Measurements from ENCODE around the gene RCBTB2. TPM values are rescaled to one million over a fixed set of nuclear protein-coding genes. Genes with fewer than 3 reads are reported as not detected.
A peak's percentile ranks its signal among the peaks of the same experiment; 100 is the strongest.

The RCBTB2 gene
- total RNA-seq, 1 donor from 2014 or later: 38.4 TPM

GRCh38 chr13:48570216-48570828 is 37.4 kb upstream of the RCBTB2 start:
- peak overlapping the region; percentile 56 for H2AFZ ChIP-seq (replicated peaks)
- H3K4me2 ChIP-seq: no peak overlapping the region
- H3K27me3 ChIP-seq: no peaks in the 10 kb centered on the region
- no peak overlapping the region for H3K9ac ChIP-seq
- no peak overlapping the region for H3K27ac ChIP-seq
- no peaks in the 10 kb centered on the region for H3K36me3 Mint-ChIP-seq
- no peaks in the 10 kb centered on the region for H3K27me3 Mint-ChIP-seq (ENCODE audit: insufficient read depth, low read depth)
- H3K79me2 ChIP-seq (ENCODE audit: low read depth): no peaks in the 10 kb centered on the region
- H3K4me1 Mint-ChIP-seq: peaks cover 29% of the 10 kb centered on the region
- TF ChIP-seq CTCF (IDR thresholded peaks at IDR 0.05) (no peak), EZH2 (IDR thresholded peaks at IDR 0.05) (no peak), EZH2phosphoT487 (IDR thresholded peaks at IDR 0.05) (no peak)
- H4K20me1 ChIP-seq (ENCODE audit: low read depth): no peaks in the 10 kb centered on the region
- H3K9me3 ChIP-seq (ENCODE audit: low read depth): no peaks in the 10 kb centered on the region
- H3K36me3 ChIP-seq: no peaks in the 10 kb centered on the region
- peak overlapping the region; percentile 3 for H3K27ac Mint-ChIP-seq
- H3F3A ChIP-seq (ENCODE audit: low read depth): no peaks in the 10 kb centered on the region
- peaks cover 19% of the 10 kb centered on the region for H3K4me1 ChIP-seq
- DNase-seq (ENCODE audit: low spot score): no peak
- no peak overlapping the region for H3K4me3 Mint-ChIP-seq
- no peak overlapping the region for H3K4me3 ChIP-seq
- H3K9me3 Mint-ChIP-seq: no peaks in the 10 kb centered on the region

- Mint-ChIP-seq H3K36me3 (no peaks in the 10 kb centered on the region), H3K4me3 (no peak overlapping the region), H3K9me3 (no peaks in the 10 kb centered on the region)
Observed at GRCh38 chr13:48569104-48569666, 36.3 kb upstream of the RCBTB2 start.

GRCh38 chr13:48568370-48569103 is 35.7 kb upstream of the RCBTB2 start:
- H3K27ac Mint-ChIP-seq: peak overlapping the region; percentile 4
- no peak overlapping the region for H3K4me2 ChIP-seq

More at GRCh38 chr13:48569104-48569666, 36.3 kb upstream of the RCBTB2 start:
- Histone ChIP-seq H3K27ac (no peak overlapping the region), H3K79me2 (ENCODE audit: low read depth) (no peaks in the 10 kb centered on the region), H3F3A (ENCODE audit: low read depth) (no peaks in the 10 kb centered on the region), H3K4me3 (no peak overlapping the region), H3K9me3 (ENCODE audit: low read depth) (no peaks in the 10 kb centered on the region), H4K20me1 (ENCODE audit: low read depth) (no peaks in the 10 kb centered on the region), H3K4me2 (no peak overlapping the region), H3K4me1 (peaks cover 19% of the 10 kb centered on the region), H3K27me3 (no peaks in the 10 kb centered on the region), H2AFZ (replicated peaks) (peak overlapping the region; percentile 61), H3K36me3 (no peaks in the 10 kb centered on the region), H3K9ac (no peak overlapping the region)
- DNase-seq (ENCODE audit: low spot score): no peak
- TF ChIP-seq EZH2phosphoT487 (IDR thresholded peaks at IDR 0.05) (no peak), CTCF (IDR thresholded peaks at IDR 0.05) (no peak), EZH2 (IDR thresholded peaks at IDR 0.05) (no peak)
- Mint-ChIP-seq H3K4me1 (peaks cover 29% of the 10 kb centered on the region), H3K27ac (peak overlapping the region; percentile 53), H3K27me3 (ENCODE audit: insufficient read depth, low read depth) (no peaks in the 10 kb centered on the region)

More at GRCh38 chr13:48568370-48569103, 35.7 kb upstream of the RCBTB2 start:
- Mint-ChIP-seq H3K9me3 (no peaks in the 10 kb centered on the region), H3K4me3 (no peak overlapping the region), H3K36me3 (no peaks in the 10 kb centered on the region), H3K27me3 (ENCODE audit: insufficient read depth, low read depth) (no peaks in the 10 kb centered on the region), H3K4me1 (peaks cover 29% of the 10 kb centered on the region)
- Histone ChIP-seq H4K20me1 (ENCODE audit: low read depth) (no peaks in the 10 kb centered on the region), H3K27ac (no peak overlapping the region), H3K9me3 (ENCODE audit: low read depth) (no peaks in the 10 kb centered on the region), H3K9ac (no peak overlapping the region), H3F3A (ENCODE audit: low read depth) (no peaks in the 10 kb centered on the region), H3K4me3 (no peak overlapping the region), H3K27me3 (no peaks in the 10 kb centered on the region), H3K36me3 (no peaks in the 10 kb centered on the region), H2AFZ (replicated peaks) (peak overlapping the region; percentile 78), H3K4me1 (peaks cover 19% of the 10 kb centered on the region), H3K79me2 (ENCODE audit: low read depth) (no peaks in the 10 kb centered on the region)
- DNase-seq (ENCODE audit: low spot score): no peak
- TF ChIP-seq EZH2phosphoT487 (IDR thresholded peaks at IDR 0.05) (no peak), CTCF (IDR thresholded peaks at IDR 0.05) (no peak), EZH2 (IDR thresholded peaks at IDR 0.05) (no peak)

All from neural progenitor cell (in vitro differentiated cells).